ENCODE results near the gene MPPE1. TPM values are rescaled to one million over a fixed set of nuclear protein-coding genes. Genes with fewer than 3 reads are reported as not detected.

Gene MPPE1
- total and polyA plus RNA-seq, 2 of the 4 experiments (the other 2 are of a cell fraction): 13.8 to 19.9 TPM

GRCh38 chr18:11955239-11956029, 47.3 kb upstream of the MPPE1 start:
- 0% methylated on average over 1 of the region's 8 CpGs; no CpG with 5 or more reads in 1 of the 2 experiments for WGBS, 2 experiments (ENCODE audit: extremely low coverage in 2 of 2, insufficient read length in 1 of 2)
- ATAC-seq (ENCODE audit: low read depth): peak; percentile 82
- POLR2A ChIA-PET (ENCODE audit: unreplicated experiment): interaction anchor here (0.6 kb wide), 1 partner anchor 358 kb away, joined by 3 read pairs; no protein-coding TSS in a partner anchor

More at GRCh38 chr18:11955239-11956029, 47.3 kb upstream of the MPPE1 start:
- dilution Hi-C loops (cut with HindIII; ENCODE audit: low sequenced_read_pairs, unreplicated experiment) (no loop called here), intact Hi-C loops (cut with micrococcal nuclease) (no loop called here), in situ Hi-C loops (cut with MboI; ENCODE audit: low sequenced_read_pairs) (no loop called here)
- H2BK20ac ChIP-seq (ENCODE audit: low read depth, low read length): peak overlapping the region; percentile 84
- DNase-seq: peak; percentile 87
- H3K4me1 ChIP-seq (ENCODE audit: control insufficient read depth, insufficient read depth, low read length): peaks cover 14% of the 10 kb centered on the region
- H2AK9ac ChIP-seq (replicated peaks; ENCODE audit: low read depth, low read length, poor library complexity): peak overlapping the region; percentile 33
- H4K91ac ChIP-seq (ENCODE audit: insufficient read depth, low read depth, low read length): peak overlapping the region; percentile 63
- BruUV-seq (replicated peaks): no TSS peak
- H3K9me3 ChIP-seq (ENCODE audit: control insufficient read depth, insufficient read depth, low read length): peaks cover 9% of the 10 kb centered on the region
- peak overlapping the region; percentile 31 for H2AK5ac ChIP-seq (ENCODE audit: low read depth, low read length)
- H2BK120ac ChIP-seq (ENCODE audit: low read depth, low read length): peak overlapping the region; percentile 89
- no peak overlapping the region for H3K56ac ChIP-seq (ENCODE audit: extremely low read depth, insufficient read depth, low read length)
- H3K18ac ChIP-seq (ENCODE audit: low read depth, low read length): peak overlapping the region; percentile 73
- no peak overlapping the region for H3K4me2 ChIP-seq (ENCODE audit: low read depth, low read length)
- H2AFZ ChIP-seq (replicated peaks; ENCODE audit: low read length, poor library complexity): peak overlapping the region; percentile 78
- no peaks in the 10 kb centered on the region for H3K36me3 ChIP-seq (ENCODE audit: control insufficient read depth, insufficient read depth, low read length)
- peak overlapping the region; percentile 73 for H3K14ac ChIP-seq (replicated peaks; ENCODE audit: low read depth, low read length)
- H4K8ac ChIP-seq (ENCODE audit: low read depth in 2 of 2, low read length in 2 of 2): peak overlapping the region; percentile 52 to 85
- peak overlapping the region; percentile 78; the same call in 1 of the 2 replicates for H3K23ac ChIP-seq (ENCODE audit: low read depth, low read length)
- peak overlapping the region; percentile 23; the same call in 2 of the 3 replicates for H2BK15ac ChIP-seq (ENCODE audit: low read depth, low read length)
- H2BK5ac ChIP-seq (ENCODE audit: low read depth, low read length, poor library complexity, severe bottlenecking): peak overlapping the region; percentile 94
- CTCF ChIA-PET: interaction anchor here (0.6 to 0.8 kb wide), 2 partner anchors 10 to 39 kb away, joined by 3 read pairs; no protein-coding TSS in a partner anchor
- peak overlapping the region; percentile 45 for H4K5ac ChIP-seq (ENCODE audit: low read depth, low read length)
- H3K27ac ChIP-seq (ENCODE audit: insufficient read depth, low read length): peak overlapping the region; percentile 59
- H4K20me1 ChIP-seq (ENCODE audit: insufficient read depth, low read length): no peaks in the 10 kb centered on the region
- no peaks in the 10 kb centered on the region; a peak in 1 of 4 replicates for H3K79me1 ChIP-seq (ENCODE audit: low read depth in 1 of 2, low read length in 2 of 2)
- no peak overlapping the region for H3K9ac ChIP-seq (ENCODE audit: low read depth, low read length)
- no peaks in the 10 kb centered on the region for H3K27me3 ChIP-seq (ENCODE audit: control insufficient read depth, insufficient read depth, low read length)
- H3K9me1 ChIP-seq (ENCODE audit: insufficient read depth, low read length): 0 out of 2 replicates have a peak, but pooled peaks cover 2% of the 10 kb centered on the region
- peak overlapping the region; percentile 95 for H3K4ac ChIP-seq (ENCODE audit: low read depth, low read length)
- no peak overlapping the region for H3K4me3 ChIP-seq (ENCODE audit: insufficient read depth, low read depth, low read length)
- TF ChIP-seq RAD21 (IDR thresholded peaks at IDR 0.05; ENCODE audit: low read length) (no peak), NFE2L2 (IDR thresholded peaks at IDR 0.05; ENCODE audit: low read depth, low read length) (no peak), MAZ (IDR thresholded peaks at IDR 0.05; ENCODE audit: borderline replicate concordance, low read depth, low read length) (peak; percentile 97), RCOR1 (IDR thresholded peaks at IDR 0.05; ENCODE audit: insufficient replicate concordance, low read length) (no peak), CEBPB (IDR thresholded peaks at IDR 0.05; ENCODE audit: low read depth, low read length) (peak; percentile 96), FOS (IDR thresholded peaks at IDR 0.05; ENCODE audit: low read depth, low read length) (peak; percentile 76)

All from IMR-90 (cell line).